OCI-LY7 (cell line): ENCODE data around the gene ATR. TPM values are rescaled to one million over a fixed set of nuclear protein-coding genes. Genes with fewer than 3 reads are reported as not detected.

ENCODE experiments used
- BruUV-seq: library from RNA; stranded (reverse); fragments of 400-500 nt; replicated peaks from 2 replicates; lab custom pipeline; 2021; lab: Mats Ljungman, UMichigan
- CTCF ChIA-PET: fragments of 300-600 bp; sonication (Branson Sonifier 250); formaldehyde crosslinking; loops from one replicate; lab custom pipeline; 2022; ENCODE audit warnings: antibody characterized with exemption; ENCODE audit not compliant: unreplicated experiment; lab: Charles Lee
- POLR2A ChIA-PET: fragments of 300-600 bp; sonication (Branson Sonifier 250); formaldehyde crosslinking; loops from one replicate; lab custom pipeline; 2022; ENCODE audit warnings: antibody characterized with exemption; lab: Charles Lee
- DNase-seq: peaks from one replicate; pipeline ENCODE4 v3.0.0-alpha.2; 2015; ENCODE audit warnings: low spot score
- H2AFZ ChIP-seq: fragments of 200-600 bp; sonication (generic), shearing (Covaris generic); 2 replicates; pipeline ENCODE4 v1.6.1; 2014; ENCODE audit warnings: mild to moderate bottlenecking, antibody characterized with exemption, low read length, moderate library complexity
- H3K27ac ChIP-seq: fragments of 200-600 bp; sonication (generic); 2 replicates; pipeline ENCODE4 v1.5.1; 2014; ENCODE audit warnings: mixed run types, low read depth, mild to moderate bottlenecking, moderate library complexity, low read length, inconsistent platforms; ENCODE audit not compliant: poor library complexity, severe bottlenecking
- H3K36me3 ChIP-seq: fragments of 200-600 bp; sonication (generic); 2 replicates; pipeline ENCODE4 v1.6.1; 2014; ENCODE audit warnings: mild to moderate bottlenecking, antibody characterized with exemption, low read length, moderate library complexity, mixed read lengths; ENCODE audit not compliant: insufficient read depth
- H3K4me1 ChIP-seq: fragments of 200-600 bp; sonication (generic); 2 replicates; pipeline ENCODE4 v1.5.1; 2014; ENCODE audit warnings: mild to moderate bottlenecking, low read length; ENCODE audit not compliant: insufficient read depth, poor library complexity, severe bottlenecking
- H3K4me2 ChIP-seq: fragments of 200-600 bp; sonication (generic); 2 replicates; pipeline ENCODE4 v1.6.1; 2014; ENCODE audit warnings: mild to moderate bottlenecking, low read length
- H3K4me3 ChIP-seq: fragments of 200-600 bp; sonication (generic); 2 replicates; pipeline ENCODE4 v1.5.1; 2014; ENCODE audit warnings: mild to moderate bottlenecking, low read depth, low read length; ENCODE audit not compliant: poor library complexity, severe bottlenecking
- H3K79me2 ChIP-seq: fragments of 200-600 bp; sonication (generic); 2 replicates; pipeline ENCODE4 v1.6.1; 2016; ENCODE audit warnings: low read depth, mild to moderate bottlenecking, low read length, moderate library complexity, mixed read lengths; ENCODE audit not compliant: insufficient read depth
- H3K9me2 ChIP-seq: fragments of 200-600 bp; sonication (generic); 2 replicates; pipeline ENCODE4 v1.6.1; 2016; ENCODE audit warnings: mild to moderate bottlenecking, low read length, mixed read lengths; ENCODE audit not compliant: insufficient read depth
- H3K9me3 ChIP-seq: fragments of 200-600 bp; sonication (generic); 2 replicates; pipeline ENCODE4 v1.6.1; 2014; ENCODE audit warnings: mild to moderate bottlenecking, mixed run types, low read length, mixed read lengths
- H4K20me1 ChIP-seq: fragments of 200-600 bp; sonication (generic); 2 replicates; pipeline ENCODE4 v1.6.1; 2014; ENCODE audit warnings: mild to moderate bottlenecking, antibody characterized with exemption, low read length, moderate library complexity, mixed read lengths; ENCODE audit not compliant: insufficient read depth
- EZH2phosphoT487 ChIP-seq: fragments of 200-600 bp; sonication (generic); IDR thresholded peaks from 2 replicates; pipeline ENCODE4 v1.6.1; 2018; ENCODE audit warnings: low read depth, borderline replicate concordance, mild to moderate bottlenecking, mixed run types, antibody characterized with exemption, low read length, moderate library complexity, mixed read lengths
- intact Hi-C: fragments of 100-400 bp; cut with micrococcal nuclease; formaldehyde crosslinking; loops from one replicate; pipeline ENCODE4 v1.10.0; 2022; ENCODE audit not compliant: unreplicated experiment
- total RNA-seq, 2 experiments: library from RNA; depleted of rRNA in 1 of 2; stranded (reverse); fragments of >200 nt in 1 of 2; shearing (Covaris generic) in 1 of 2; gene quantifications; 2 replicates each; pipeline ENCODE4 v1.2.3, GENCODE V29; 2014 to 2022
- TF ChIP-seq, protein P1 (sequence below): fragments of 200-600 bp; sonication (generic); conservative IDR thresholded peaks from 2 replicates; pipeline ENCODE4 v1.5.1; 2014; ENCODE audit warnings: mild to moderate bottlenecking, antibody characterized with exemption, low read length, moderate library complexity, mixed read lengths

The ATR gene
- total RNA-seq, 2 experiments from 2014 or later: 27.1 to 49.5 TPM

DNA sequence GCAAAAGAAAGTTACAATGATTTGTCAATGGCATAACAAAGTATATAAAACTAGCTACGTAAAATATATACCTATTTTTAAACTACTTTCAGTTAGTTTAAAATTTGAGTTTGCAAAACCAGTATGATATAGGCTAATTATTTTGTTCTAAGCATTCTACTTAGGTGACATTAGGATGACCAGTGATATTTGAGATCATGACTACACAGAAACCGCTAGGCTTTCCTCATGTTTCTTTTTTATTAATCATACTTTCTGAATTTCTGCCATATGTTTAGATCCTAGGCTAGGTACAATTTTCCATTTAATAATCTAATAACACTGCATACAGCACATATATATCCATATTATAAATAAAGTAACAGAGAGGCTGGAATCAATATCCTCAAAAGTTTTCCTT, 78.3 kb downstream of the ATR start:
- CTCF ChIA-PET: no interaction called here

DNA sequence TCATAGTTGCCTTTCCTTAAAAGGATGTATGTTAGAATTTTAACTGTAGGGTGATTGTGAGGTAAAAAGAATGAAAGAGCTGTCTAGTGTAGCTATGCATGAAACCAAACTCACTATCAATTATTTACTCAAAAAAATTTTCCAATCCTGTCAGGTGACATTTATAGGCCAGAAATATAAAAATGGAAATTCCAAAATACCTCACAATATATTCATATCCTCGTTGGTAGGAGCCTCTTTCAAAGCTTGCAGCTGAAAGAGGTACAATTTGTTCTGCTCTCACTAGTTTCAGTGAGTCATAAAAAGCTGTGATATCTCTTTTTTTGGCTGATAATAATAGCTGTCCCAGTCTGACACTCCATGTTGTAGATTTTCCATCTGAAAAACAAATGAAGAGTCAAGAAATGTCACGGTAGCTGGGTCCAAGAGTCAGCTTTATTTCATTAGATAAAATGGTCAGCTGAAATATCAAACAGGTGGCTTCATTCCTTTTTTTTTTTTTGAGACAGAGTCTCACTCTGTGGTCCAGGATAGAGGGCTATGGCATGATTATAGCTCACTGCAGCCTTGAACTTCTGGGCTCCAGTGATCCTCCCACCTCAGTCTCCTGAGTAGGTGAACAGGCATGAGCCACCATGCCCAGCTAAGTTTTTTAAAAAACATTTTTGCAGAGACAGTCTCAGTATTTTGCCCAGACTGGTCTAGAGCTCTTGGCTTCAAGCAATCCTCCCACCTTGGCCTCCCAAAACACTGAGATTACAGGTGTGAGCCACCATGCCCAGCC, 79.9 kb downstream of the ATR start:
- Histone ChIP-seq H3K4me1 (no peaks in the 10 kb centered on the region), H2AFZ (no peak overlapping the region), H3K4me2 (no peak overlapping the region), H3K79me2 (no peaks in the 10 kb centered on the region), H3K9me3 (0 out of 2 replicates have a peak, but pooled peaks cover 4% of the 10 kb centered on the region), H4K20me1 (no peaks in the 10 kb centered on the region), H3K4me3 (no peak overlapping the region), H3K27ac (no peak overlapping the region), H3K9me2 (no peaks in the 10 kb centered on the region), H3K36me3 (peaks cover 84% of the 10 kb centered on the region)
- no peak for DNase-seq
- POLR2A ChIA-PET: interaction anchor here (0.7 to 1.1 kb wide), 3 partner anchors 14 to 135 kb away, joined by 3 read pairs; no protein-coding TSS in a partner anchor
- TF ChIP-seq, protein P1, sequence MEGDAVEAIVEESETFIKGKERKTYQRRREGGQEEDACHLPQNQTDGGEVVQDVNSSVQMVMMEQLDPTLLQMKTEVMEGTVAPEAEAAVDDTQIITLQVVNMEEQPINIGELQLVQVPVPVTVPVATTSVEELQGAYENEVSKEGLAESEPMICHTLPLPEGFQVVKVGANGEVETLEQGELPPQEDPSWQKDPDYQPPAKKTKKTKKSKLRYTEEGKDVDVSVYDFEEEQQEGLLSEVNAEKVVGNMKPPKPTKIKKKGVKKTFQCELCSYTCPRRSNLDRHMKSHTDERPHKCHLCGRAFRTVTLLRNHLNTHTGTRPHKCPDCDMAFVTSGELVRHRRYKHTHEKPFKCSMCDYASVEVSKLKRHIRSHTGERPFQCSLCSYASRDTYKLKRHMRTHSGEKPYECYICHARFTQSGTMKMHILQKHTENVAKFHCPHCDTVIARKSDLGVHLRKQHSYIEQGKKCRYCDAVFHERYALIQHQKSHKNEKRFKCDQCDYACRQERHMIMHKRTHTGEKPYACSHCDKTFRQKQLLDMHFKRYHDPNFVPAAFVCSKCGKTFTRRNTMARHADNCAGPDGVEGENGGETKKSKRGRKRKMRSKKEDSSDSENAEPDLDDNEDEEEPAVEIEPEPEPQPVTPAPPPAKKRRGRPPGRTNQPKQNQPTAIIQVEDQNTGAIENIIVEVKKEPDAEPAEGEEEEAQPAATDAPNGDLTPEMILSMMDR: no peak
- intact Hi-C loops: no loop called here
- BruUV-seq: no TSS peak
- CTCF ChIA-PET: no interaction called here

More for the DNA sequence above, 78.3 kb downstream of the ATR start:
- H3K4me2 ChIP-seq: no peak overlapping the region
- intact Hi-C loops: no loop called here
- DNase-seq: no peak
- H3K4me3 ChIP-seq: no peak overlapping the region
- H3K36me3 ChIP-seq: peaks cover 86% of the 10 kb centered on the region
- TF ChIP-seq EZH2phosphoT487: no peak
- TF ChIP-seq, protein P1: no peak
- POLR2A ChIA-PET: interaction anchor here (0.6 to 2.0 kb wide), 3 partner anchors 11 to 587 kb away, joined by 3 to 5 read pairs (median 3); no protein-coding TSS in a partner anchor
- H3K9me3 ChIP-seq: 0 out of 2 replicates have a peak, but pooled peaks cover 4% of the 10 kb centered on the region
- H2AFZ ChIP-seq: no peak overlapping the region
- no peak overlapping the region for H3K27ac ChIP-seq
- no TSS peak for BruUV-seq
- no peaks in the 10 kb centered on the region for H3K79me2 ChIP-seq
- H4K20me1 ChIP-seq: no peaks in the 10 kb centered on the region
- no peaks in the 10 kb centered on the region for H3K4me1 ChIP-seq
- H3K9me2 ChIP-seq: no peaks in the 10 kb centered on the region

DNA sequence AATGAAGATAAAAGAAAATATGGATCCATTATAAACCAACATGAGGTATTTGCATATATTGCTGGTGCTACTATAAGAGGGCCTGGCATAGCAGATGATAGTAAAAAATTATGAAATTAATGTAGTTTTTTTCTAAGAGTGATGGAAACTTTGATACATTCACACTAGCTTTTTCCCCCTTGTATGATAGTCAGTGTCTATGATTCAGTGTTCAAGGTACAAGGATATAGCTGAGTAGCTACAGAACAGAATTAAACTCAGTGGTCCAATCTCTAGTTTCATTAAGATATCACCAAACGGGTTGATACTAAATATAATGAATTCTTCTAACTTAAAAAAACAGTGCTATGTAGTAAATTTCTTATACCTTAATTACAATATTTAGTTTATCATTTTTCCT, 80.8 kb downstream of the ATR start:
- H3K4me3 ChIP-seq: no peak overlapping the region
- no peak overlapping the region for H3K4me2 ChIP-seq
- no peak overlapping the region for H3K27ac ChIP-seq
- H4K20me1 ChIP-seq: no peaks in the 10 kb centered on the region
- no TSS peak for BruUV-seq
- H3K9me2 ChIP-seq: no peaks in the 10 kb centered on the region
- H3K36me3 ChIP-seq: peaks cover 87% of the 10 kb centered on the region
- no peak for TF ChIP-seq EZH2phosphoT487
- H2AFZ ChIP-seq: no peak overlapping the region
- H3K79me2 ChIP-seq: no peaks in the 10 kb centered on the region
- no peak for DNase-seq
- intact Hi-C loops: no loop called here
- POLR2A ChIA-PET: interaction anchor here (0.6 to 1.0 kb wide), 2 partner anchors 11 to 134 kb away, joined by 3 to 4 read pairs; no protein-coding TSS in a partner anchor
- no peaks in the 10 kb centered on the region for H3K9me3 ChIP-seq
- H3K4me1 ChIP-seq: no peaks in the 10 kb centered on the region
- CTCF ChIA-PET: no interaction called here
